PC-3 (cell line): ENCODE data around the gene LRFN4. TPM values are rescaled to one million over a fixed set of nuclear protein-coding genes. Genes with fewer than 3 reads are reported as not detected.

Experiments
- ATAC-seq: fragments of 200-7000 bp; cut with Tn5 transposase; 2 replicates; pipeline ENCODE4 v1.9.1; 2020; ENCODE audit warnings: mild to moderate bottlenecking, moderate library complexity
- BruUV-seq: library from RNA; stranded (reverse); fragments of 400-500 nt; replicated peaks from 2 replicates; lab custom pipeline; 2021; lab: Mats Ljungman, UMichigan
- CTCF ChIA-PET: fragments of 300-600 bp; sonication (Branson Sonifier 250); formaldehyde crosslinking; loops from one replicate; lab custom pipeline; 2022; ENCODE audit warnings: antibody characterized with exemption; lab: Charles Lee
- POLR2A ChIA-PET: fragments of 300-600 bp; sonication (Branson Sonifier 250); formaldehyde crosslinking; loops from one replicate; lab custom pipeline; 2022; ENCODE audit warnings: antibody characterized with exemption; ENCODE audit not compliant: unreplicated experiment; lab: Charles Lee
- DNase-seq: peaks from one replicate; pipeline ENCODE4 v3.0.0-alpha.2; 2015
- H2AFZ ChIP-seq: fragments of 300-600 bp; sonication (generic); 2 replicates; pipeline ENCODE4 v1.6.0; 2016; ENCODE audit warnings: antibody characterized with exemption, low read length
- H3F3A ChIP-seq: fragments of 300-600 bp; sonication (generic); one replicate; pipeline ENCODE4 v1.6.0; 2017; ENCODE audit warnings: antibody characterized with exemption, low read length, control low read depth, mild to moderate bottlenecking; ENCODE audit not compliant: unreplicated experiment
- H3K27ac ChIP-seq: fragments of 300-600 bp; sonication (generic); 2 replicates; pipeline ENCODE4 v1.5.1; 2016; ENCODE audit warnings: mild to moderate bottlenecking, low read length
- H3K27me3 ChIP-seq: fragments of 300-600 bp; sonication (generic); 2 replicates; pipeline ENCODE4 v1.6.1; 2016; ENCODE audit warnings: low read length, mixed read lengths
- H3K36me3 ChIP-seq: fragments of 300-600 bp; sonication (generic); 2 replicates; pipeline ENCODE4 v1.6.1; 2016; ENCODE audit warnings: low read depth, mixed run types, low read length, mixed read lengths
- H3K4me1 ChIP-seq: fragments of 300-600 bp; sonication (generic); 2 replicates; pipeline ENCODE4 v1.5.1; 2016; ENCODE audit warnings: low read length; ENCODE audit not compliant: insufficient read depth
- H3K4me2 ChIP-seq: fragments of 300-600 bp; sonication (generic); 2 replicates; pipeline ENCODE4 v1.6.0; 2016; ENCODE audit warnings: low read length
- H3K4me3 ChIP-seq: fragments of 300-600 bp; sonication (generic); 2 replicates; pipeline ENCODE4 v1.5.1; 2016; ENCODE audit warnings: mild to moderate bottlenecking, low read length, mixed read lengths
- H3K79me2 ChIP-seq: fragments of 300-600 bp; sonication (generic); 2 replicates; pipeline ENCODE4 v1.6.1; 2017; ENCODE audit warnings: low read length, mixed read lengths
- H3K9ac ChIP-seq: fragments of 300-600 bp; sonication (generic); 2 replicates; pipeline ENCODE4 v1.6.0; 2016; ENCODE audit warnings: mild to moderate bottlenecking, low read length
- H3K9me2 ChIP-seq: fragments of 300-600 bp; sonication (generic); replicated peaks from 2 replicates; pipeline ENCODE4 v1.6.1; 2016; ENCODE audit warnings: mixed run types, low read length, mixed read lengths
- H3K9me3 ChIP-seq: fragments of 300-600 bp; sonication (generic); 2 replicates; pipeline ENCODE4 v1.6.1; 2016; ENCODE audit warnings: low read length, mixed read lengths
- H4K20me1 ChIP-seq: fragments of 300-600 bp; sonication (generic); 2 replicates; pipeline ENCODE4 v1.6.1; 2016; ENCODE audit warnings: low read length, mixed read lengths
- EZH2 ChIP-seq: fragments of 300-600 bp; sonication (generic); IDR thresholded peaks from one replicate; pipeline ENCODE4 v1.6.1; 2017; ENCODE audit warnings: antibody characterized with exemption, mild to moderate bottlenecking, low read length; ENCODE audit not compliant: unreplicated experiment
- EZH2phosphoT487 ChIP-seq: fragments of 300-600 bp; sonication (generic); IDR thresholded peaks from 2 replicates; pipeline ENCODE4 v1.6.1; 2018; ENCODE audit warnings: mild to moderate bottlenecking, antibody characterized with exemption, low read length, borderline replicate concordance
- intact Hi-C: fragments of 100-400 bp; cut with micrococcal nuclease; formaldehyde crosslinking; loops from 2 replicates; pipeline ENCODE4 v1.9.0; 2023
- total RNA-seq: library from RNA; depleted of rRNA; stranded (reverse); fragments of >200 nt; gene quantifications from 2 replicates; pipeline ENCODE4 v1.2.3, GENCODE V29; 2014
- TF ChIP-seq, protein P1 (sequence below): fragments of 300-600 bp; sonication (generic); conservative IDR thresholded peaks from 2 replicates; pipeline ENCODE4 v1.5.1; 2017; ENCODE audit warnings: antibody characterized with exemption, low read depth, mild to moderate bottlenecking, low read length

LRFN4 gene
- total RNA-seq, 1 experiment from 2014 or later: 64.4 TPM

DNA sequence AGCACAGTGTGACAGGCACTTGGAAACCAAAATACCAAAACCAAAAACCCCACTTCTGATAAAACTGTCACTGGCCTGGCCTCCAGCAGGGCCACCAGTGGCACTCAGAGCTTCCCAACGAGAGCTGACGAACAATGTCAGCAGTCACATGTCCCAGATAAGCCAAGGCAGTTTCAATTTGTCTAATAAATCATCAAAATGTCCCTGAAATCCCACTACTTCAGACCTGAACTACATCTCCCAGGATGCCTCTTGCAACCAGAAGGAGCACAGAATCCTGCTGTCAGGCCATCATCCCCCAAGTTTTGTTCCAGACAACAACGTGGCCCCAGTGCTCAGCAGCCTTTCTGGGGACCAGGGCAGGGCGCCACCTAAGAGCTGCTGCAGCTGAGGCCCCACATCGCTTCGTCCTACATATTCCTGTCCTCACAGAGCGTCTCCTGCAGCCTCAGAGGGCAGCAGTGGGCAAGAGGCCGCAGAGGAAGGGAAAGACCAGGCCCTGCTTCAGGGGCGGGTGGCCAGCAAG, 25.1 kb downstream of the LRFN4 start:
- no peak overlapping the region for H2AFZ ChIP-seq
- H3K27ac ChIP-seq: no peak overlapping the region
- H3K27me3 ChIP-seq: no peaks in the 10 kb centered on the region
- H3K9ac ChIP-seq: no peak overlapping the region
- TF ChIP-seq, protein P1, sequence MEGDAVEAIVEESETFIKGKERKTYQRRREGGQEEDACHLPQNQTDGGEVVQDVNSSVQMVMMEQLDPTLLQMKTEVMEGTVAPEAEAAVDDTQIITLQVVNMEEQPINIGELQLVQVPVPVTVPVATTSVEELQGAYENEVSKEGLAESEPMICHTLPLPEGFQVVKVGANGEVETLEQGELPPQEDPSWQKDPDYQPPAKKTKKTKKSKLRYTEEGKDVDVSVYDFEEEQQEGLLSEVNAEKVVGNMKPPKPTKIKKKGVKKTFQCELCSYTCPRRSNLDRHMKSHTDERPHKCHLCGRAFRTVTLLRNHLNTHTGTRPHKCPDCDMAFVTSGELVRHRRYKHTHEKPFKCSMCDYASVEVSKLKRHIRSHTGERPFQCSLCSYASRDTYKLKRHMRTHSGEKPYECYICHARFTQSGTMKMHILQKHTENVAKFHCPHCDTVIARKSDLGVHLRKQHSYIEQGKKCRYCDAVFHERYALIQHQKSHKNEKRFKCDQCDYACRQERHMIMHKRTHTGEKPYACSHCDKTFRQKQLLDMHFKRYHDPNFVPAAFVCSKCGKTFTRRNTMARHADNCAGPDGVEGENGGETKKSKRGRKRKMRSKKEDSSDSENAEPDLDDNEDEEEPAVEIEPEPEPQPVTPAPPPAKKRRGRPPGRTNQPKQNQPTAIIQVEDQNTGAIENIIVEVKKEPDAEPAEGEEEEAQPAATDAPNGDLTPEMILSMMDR: no peak
- TF ChIP-seq EZH2phosphoT487 (no peak), EZH2 (no peak)
- DNase-seq (no peak), ATAC-seq (no peak)
- POLR2A ChIA-PET: no interaction called here
- no peak overlapping the region for H3K4me3 ChIP-seq
- H3K9me3 ChIP-seq: no peaks in the 10 kb centered on the region
- intact Hi-C loops: loop anchor here (5.0 to 10.0 kb wide), 2 partner anchors 75 to 173 kb away; partner anchors contain the start of genes PC and RHOD
- no peaks in the 10 kb centered on the region for H3K36me3 ChIP-seq
- no TSS peak for BruUV-seq
- no peaks in the 10 kb centered on the region for H3K9me2 ChIP-seq
- no peaks in the 10 kb centered on the region for H4K20me1 ChIP-seq
- CTCF ChIA-PET: interaction anchor here (0.7 kb wide), 1 partner anchor 104 kb away, joined by 11 read pairs; no protein-coding TSS in a partner anchor
- H3K4me1 ChIP-seq: peaks cover 35% of the 10 kb centered on the region
- no peak overlapping the region for H3K4me2 ChIP-seq
- H3F3A ChIP-seq: no peaks in the 10 kb centered on the region
- peaks cover 6% of the 10 kb centered on the region; the same call in 1 of the 2 replicates for H3K79me2 ChIP-seq

DNA sequence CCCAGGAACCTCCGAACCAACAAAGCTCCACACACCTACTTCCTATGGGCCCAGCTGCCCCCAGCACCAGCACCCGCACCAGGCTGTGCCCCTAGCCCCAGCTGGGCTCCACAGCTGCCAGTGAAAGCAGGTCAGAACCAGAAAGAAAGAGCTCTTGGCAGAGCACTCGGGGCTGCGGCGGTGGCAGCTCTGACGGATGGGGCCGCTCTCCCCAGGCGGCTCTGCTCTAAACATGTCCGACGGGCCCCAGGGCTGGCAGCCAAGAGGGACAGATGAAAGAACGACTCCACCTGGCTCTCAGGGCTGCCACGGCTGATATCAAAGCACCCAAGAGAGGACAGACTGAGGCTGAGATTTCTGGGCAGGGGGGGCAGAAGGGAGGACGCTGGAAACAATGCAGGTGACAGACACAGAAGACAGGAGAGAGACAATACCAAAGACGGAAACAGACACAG, 25.7 kb downstream of the LRFN4 start:
- ATAC-seq (no peak), DNase-seq (no peak)
- Histone ChIP-seq H3K27ac (peak overlapping the region; percentile 78; the same call in 1 of the 2 replicates), H3K4me2 (no peak overlapping the region), H3K79me2 (peaks cover 6% of the 10 kb centered on the region; the same call in 1 of the 2 replicates), H3K4me3 (no peak overlapping the region), H3K9me2 (no peaks in the 10 kb centered on the region), H3K36me3 (no peaks in the 10 kb centered on the region), H4K20me1 (no peaks in the 10 kb centered on the region), H3K27me3 (no peaks in the 10 kb centered on the region), H3K9ac (no peak overlapping the region), H3K9me3 (no peaks in the 10 kb centered on the region), H3K4me1 (peaks cover 35% of the 10 kb centered on the region), H2AFZ (no peak overlapping the region), H3F3A (no peaks in the 10 kb centered on the region)
- intact Hi-C loops: loop anchor here (5.0 to 10.0 kb wide), 2 partner anchors 75 to 172 kb away; partner anchors contain the start of genes PC and RHOD
- TF ChIP-seq EZH2phosphoT487: no peak
- TF ChIP-seq, protein P1: no peak
- TF ChIP-seq EZH2: no peak
- ChIA-PET POLR2A (no interaction called here), CTCF (interaction anchor here (0.7 to 1.0 kb wide), 2 partner anchors 77 to 103 kb away, joined by 3 to 11 read pairs; no protein-coding TSS in a partner anchor)
- BruUV-seq: no TSS peak
